Astrocyte of the spinal cord (primary cell): Measurements from ENCODE around the gene SPRN.
"Not testable (repeated sequence)": the region's sequence is repeated elsewhere in the genome, so short reads cannot be mapped to it uniquely, and the experiment has no call there.

Experiments
- DNase-seq: peaks from one replicate; pipeline ENCODE4 v3.0.0; 2011; ENCODE audit warnings: low read depth, low spot score
- H3K4me3 ChIP-seq: 2 replicates; pipeline ENCODE4 v1.5.1; 2011; ENCODE audit warnings: low read depth, mild to moderate bottlenecking, low read length, moderate library complexity
- CTCF ChIP-seq: IDR thresholded peaks from 2 replicates; pipeline ENCODE4 v1.5.1; 2012; ENCODE audit warnings: low read depth, mild to moderate bottlenecking, low read length, inconsistent platforms
- in situ Hi-C: cut with HindIII; loops from 2 replicates; pipeline ENCODE4 v1.10.0; 2017; ENCODE audit warnings: low sequenced_read_pairs

Gene SPRN

GRCh38 chr10:133390597-133391248 lies 33.7 kb downstream of the SPRN start:
- DNase-seq, result no peak
- in situ Hi-C loops, result no loop called here

GRCh38 chr10:133388973-133389818 lies 35.2 kb downstream of the SPRN start:
- in situ Hi-C loops, result no loop called here

More at GRCh38 chr10:133390597-133391248, 33.7 kb downstream of the SPRN start:
- no peak overlapping the region for H3K4me3 ChIP-seq
- TF ChIP-seq CTCF, result no peak

GRCh38 chr10:133388236-133388972 lies 36.0 kb downstream of the SPRN start:
- TF ChIP-seq CTCF, result no peak
- in situ Hi-C loops, result no loop called here
- H3K4me3 ChIP-seq, result no peak overlapping the region
- no peak for DNase-seq

More at GRCh38 chr10:133388973-133389818, 35.2 kb downstream of the SPRN start:
- no peak for DNase-seq
- TF ChIP-seq CTCF, result no peak
- no peak overlapping the region for H3K4me3 ChIP-seq

- in situ Hi-C loops, H3K4me3 ChIP-seq, DNase-seq: not testable (repeated sequence)
Measured at GRCh38 chr10:133386951-133387350, 37.5 kb downstream of the SPRN start.

- in situ Hi-C loops, result no loop called here
- no peak overlapping the region for H3K4me3 ChIP-seq
- no peak for DNase-seq
- no peak for TF ChIP-seq CTCF
Measured at GRCh38 chr10:133385214-133385613, 39.2 kb downstream of the SPRN start.

GRCh38 chr10:133384071-133384470 lies 40.4 kb downstream of the SPRN start:
- no peak overlapping the region for H3K4me3 ChIP-seq
- DNase-seq, result no peak
- no peak for TF ChIP-seq CTCF
- in situ Hi-C loops, result no loop called here
